Neuronal stem cell (in vitro differentiated cells): Measurements from ENCODE around the gene CYB561D1.

Source experiments
- DNase-seq: peaks from one replicate; pipeline ENCODE4 v3.0.0-alpha.2; 2013; ENCODE audit warnings: low spot score
- H2AFZ ChIP-seq: one replicate; pipeline ENCODE4 v1.6.1; 2013; ENCODE audit warnings: mild to moderate bottlenecking, low read length, inconsistent platforms
- H2AK5ac ChIP-seq: 2 replicates; pipeline ENCODE4 v1.6.1; 2013; ENCODE audit warnings: low read depth, mild to moderate bottlenecking, inconsistent platforms, low read length, moderate library complexity, mixed read lengths
- H2BK120ac ChIP-seq: 2 replicates; pipeline ENCODE4 v1.6.1; 2013; ENCODE audit warnings: low read depth, mild to moderate bottlenecking, inconsistent platforms, low read length, moderate library complexity, mixed read lengths
- H2BK12ac ChIP-seq: one replicate; pipeline ENCODE4 v1.6.1; 2013; ENCODE audit warnings: low read length, inconsistent platforms
- H2BK15ac ChIP-seq: 2 replicates; pipeline ENCODE4 v1.6.1; 2013; ENCODE audit warnings: mild to moderate bottlenecking, low read length, inconsistent platforms, mixed read lengths
- H2BK5ac ChIP-seq: one replicate; pipeline ENCODE4 v1.6.1; 2013; ENCODE audit warnings: inconsistent platforms, mild to moderate bottlenecking, low read length, moderate library complexity
- H3K14ac ChIP-seq: one replicate; pipeline ENCODE4 v1.6.1; 2013; ENCODE audit warnings: low read length, inconsistent platforms
- H3K18ac ChIP-seq: 2 replicates; pipeline ENCODE4 v1.6.1; 2013; ENCODE audit warnings: low read length, inconsistent platforms
- H3K23ac ChIP-seq: 2 replicates; pipeline ENCODE4 v1.6.1; 2013; ENCODE audit warnings: low read depth, mild to moderate bottlenecking, mixed read lengths, low read length, inconsistent platforms; ENCODE audit not compliant: poor library complexity
- H3K27ac ChIP-seq: replicated peaks from 3 replicates; pipeline ENCODE4 v1.5.1; 2013; ENCODE audit warnings: low read length, inconsistent platforms
- H3K27me3 ChIP-seq, 3 experiments: 2 replicates each; pipeline ENCODE4 v1.6.1; 2013; ENCODE audit warnings: low read length in 3 of 3, mild to moderate bottlenecking in 2 of 3, inconsistent platforms in 1 of 3, low read depth in 1 of 3, mixed read lengths in 1 of 3, moderate library complexity in 1 of 3; ENCODE audit not compliant: control insufficient read depth in 3 of 3, insufficient read depth in 3 of 3
- H3K36me3 ChIP-seq, 2 donors: replicated peaks in 1 of 2; 2 replicates each; pipeline ENCODE4 v1.6.1; 2013; ENCODE audit warnings: low read length in 2 of 2; ENCODE audit not compliant: control insufficient read depth in 2 of 2, insufficient read depth in 2 of 2
- H3K4ac ChIP-seq: 2 replicates; pipeline ENCODE4 v1.6.1; 2013; ENCODE audit warnings: inconsistent platforms, mild to moderate bottlenecking, low read length, moderate library complexity
- H3K4me1 ChIP-seq, 2 donors: 1 replicate in 1 of 2; 2 replicates in 1 of 2; pipeline ENCODE4 v1.6.1; 2013; ENCODE audit warnings: low read length in 2 of 2, low read depth in 1 of 2; ENCODE audit not compliant: control insufficient read depth in 2 of 2, insufficient read depth in 1 of 2
- H3K4me2 ChIP-seq: one replicate; pipeline ENCODE4 v1.6.1; 2013; ENCODE audit warnings: mild to moderate bottlenecking, low read length, inconsistent platforms; ENCODE audit not compliant: insufficient read depth, poor library complexity, severe bottlenecking
- H3K4me3 ChIP-seq, 2 donors: 2 replicates each; pipeline ENCODE4 v1.5.1; 2013; ENCODE audit warnings: low read length in 2 of 2, mild to moderate bottlenecking in 2 of 2, inconsistent platforms in 1 of 2, moderate library complexity in 1 of 2
- H3K79me1 ChIP-seq: one replicate; pipeline ENCODE4 v1.6.1; 2013; ENCODE audit warnings: low read depth, mild to moderate bottlenecking, inconsistent platforms, low read length, moderate library complexity
- H3K9ac ChIP-seq: one replicate; pipeline ENCODE4 v1.6.1; 2013; ENCODE audit warnings: mild to moderate bottlenecking, low read depth, low read length, inconsistent platforms; ENCODE audit not compliant: poor library complexity
- H3K9me3 ChIP-seq, 2 donors: replicated peaks in 1 of 2; 2 replicates each; pipeline versions ENCODE3 to v1.6.1; 2013; ENCODE audit warnings: low read length in 2 of 2, mild to moderate bottlenecking in 2 of 2, inconsistent platforms in 1 of 2, low read depth in 1 of 2, mixed read lengths in 1 of 2, moderate library complexity in 1 of 2; ENCODE audit not compliant: control insufficient read depth in 2 of 2, insufficient read depth in 1 of 2
- H4K8ac ChIP-seq: one replicate; pipeline ENCODE4 v1.6.1; 2013; ENCODE audit warnings: low read depth, mild to moderate bottlenecking, inconsistent platforms, low read length, moderate library complexity
- H4K91ac ChIP-seq: one replicate; pipeline ENCODE4 v1.6.1; 2013; ENCODE audit warnings: low read length, low read depth, mild to moderate bottlenecking, inconsistent platforms; ENCODE audit not compliant: poor library complexity
- WGBS, 2 donors: extraction: QIAGEN DNeasy Blood & Tissue Kit; methylation state at CpG; one replicate each; pipeline ENCODE4 v1.1.7; 2013; ENCODE audit warnings: missing lambda C conversion rate in 2 of 2, mixed read lengths in 1 of 2; ENCODE audit not compliant: insufficient read length in 2 of 2, insufficient replicate concordance in 1 of 2; ENCODE audit errors: extremely low coverage in 2 of 2; 5-methylcytosine and 5-hydroxymethylcytosine counted together

Gene CYB561D1

GRCh38 chr1:109508873-109509175 lies 14.9 kb downstream of the CYB561D1 start:
- Histone ChIP-seq H2AFZ (peak overlapping the region; percentile 90), H2BK12ac (no peak overlapping the region), H3K9me3 (no peaks in the 10 kb centered on the region), H2BK15ac (peak overlapping the region; percentile 39), H3K79me1 (no peaks in the 10 kb centered on the region), H3K14ac (no peak overlapping the region), H3K36me3 (no peaks in the 10 kb centered on the region), H3K4me1 (peaks cover 7 to 9% of the 10 kb centered on the region in 2 donors), H3K18ac (peak overlapping the region; percentile 45), H2AK5ac (peak overlapping the region; percentile 85), H3K4me2 (peak overlapping the region; percentile 70), H3K4ac (no peak overlapping the region), H3K9ac (peak overlapping the region; percentile 94), H4K91ac (no peak overlapping the region), H2BK120ac (no peak overlapping the region), H3K23ac (peak overlapping the region; percentile 92), H2BK5ac (no peak overlapping the region), H3K4me3 (peak overlapping the region; percentile 56 to 95), H4K8ac (no peak overlapping the region), H3K27ac (no peak overlapping the region), H3K27me3 (peaks cover 0 to 15% (median 8%) of the 10 kb centered on the region in 3 experiments)
- DNase-seq: no peak
- no CpG with 5 or more reads among the region's 7 CpGs for WGBS, 2 donors

DNA sequence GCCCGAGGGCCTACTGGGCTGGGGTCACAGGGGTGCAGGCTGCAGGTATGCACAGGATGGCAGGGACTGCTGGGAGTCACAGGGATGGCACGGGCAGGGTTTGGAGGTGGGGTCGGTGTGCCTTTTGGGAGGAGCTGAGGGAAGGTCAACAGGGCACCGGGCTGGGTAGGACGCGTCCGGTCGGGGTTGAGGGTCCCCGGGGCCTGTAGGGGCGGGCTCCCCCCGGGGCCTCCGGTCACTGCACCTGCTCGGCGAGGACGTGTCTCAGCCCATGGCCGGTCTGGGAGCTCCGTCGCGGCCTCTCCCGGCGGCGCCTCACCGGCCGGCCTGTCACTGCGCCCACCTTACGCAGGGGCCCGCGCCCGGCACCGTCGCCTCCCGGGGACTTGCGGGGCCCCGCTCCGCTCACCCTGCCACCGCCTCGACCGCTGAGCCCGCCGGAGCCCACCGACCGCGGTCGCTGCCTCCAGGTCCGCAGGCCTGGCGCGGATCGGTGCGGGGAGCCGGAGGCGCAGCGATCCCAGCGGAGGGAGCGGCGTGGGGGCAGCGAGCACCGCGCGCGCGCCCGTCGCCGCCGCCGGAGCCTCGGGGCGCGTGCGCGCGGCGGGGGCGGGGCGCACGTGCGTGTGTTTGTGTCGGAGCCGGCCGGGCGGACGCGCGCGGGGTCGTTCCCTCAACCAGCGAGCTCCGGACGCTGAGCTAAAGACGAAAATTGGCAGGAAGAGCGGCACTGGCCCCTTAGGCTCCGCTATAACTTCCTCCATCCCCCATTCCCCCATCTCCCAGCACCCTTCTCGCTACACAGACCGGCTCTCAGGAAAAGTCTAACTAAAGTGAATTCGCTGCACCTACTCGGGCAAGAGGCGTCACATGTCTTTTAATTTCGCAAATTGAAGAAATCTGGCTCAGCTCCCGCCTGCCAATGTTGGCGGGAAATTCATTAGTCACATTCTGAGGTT lies 15.6 kb downstream of the CYB561D1 start, which contains the start of gene AMIGO1:
Gene AMIGO1 (minus strand): TSS at position 552 of the 959 bp plus-strand sequence. CDS start 815 bp downstream, outside the sequence.
- peak; percentile 65 for DNase-seq
- Histone ChIP-seq H3K14ac (no peak within 1 kb of the TSS), H3K4me3 (peak within 1 kb of the TSS; percentile 56 to 95), H3K4me1 (peaks cover 7 to 9% of the 10 kb centered on the region in 2 donors), H2BK5ac (no peak within 1 kb of the TSS), H2AFZ (peak within 1 kb of the TSS; percentile 90), H3K9ac (peak within 1 kb of the TSS; percentile 94), H4K8ac (no peak within 1 kb of the TSS), H2BK12ac (peak within 1 kb of the TSS; percentile 46), H3K79me1 (no peaks in the 10 kb centered on the region), H2BK120ac (no peak within 1 kb of the TSS), H4K91ac (no peak within 1 kb of the TSS), H3K9me3 (no peaks in the 10 kb centered on the region), H3K27ac (no peak within 1 kb of the TSS), H3K36me3 (no peaks in the 10 kb centered on the region), H2AK5ac (peak within 1 kb of the TSS; percentile 85), H3K23ac (peak within 1 kb of the TSS; percentile 92), H3K4ac (no peak within 1 kb of the TSS), H3K4me2 (peak within 1 kb of the TSS; percentile 70), H3K18ac (peak within 1 kb of the TSS; percentile 87), H3K27me3 (peaks cover 0 to 15% (median 8%) of the 10 kb centered on the region in 3 experiments), H2BK15ac (peak within 1 kb of the TSS; percentile 39)
- WGBS, 2 donors: no CpG with 5 or more reads among the region's 100 CpGs

GRCh38 chr1:109513110-109513710 lies 19.3 kb downstream of the CYB561D1 start:
- WGBS, 2 donors: no CpG with 5 or more reads among the region's 2 CpGs
- H2BK12ac ChIP-seq: no peak overlapping the region

DNA sequence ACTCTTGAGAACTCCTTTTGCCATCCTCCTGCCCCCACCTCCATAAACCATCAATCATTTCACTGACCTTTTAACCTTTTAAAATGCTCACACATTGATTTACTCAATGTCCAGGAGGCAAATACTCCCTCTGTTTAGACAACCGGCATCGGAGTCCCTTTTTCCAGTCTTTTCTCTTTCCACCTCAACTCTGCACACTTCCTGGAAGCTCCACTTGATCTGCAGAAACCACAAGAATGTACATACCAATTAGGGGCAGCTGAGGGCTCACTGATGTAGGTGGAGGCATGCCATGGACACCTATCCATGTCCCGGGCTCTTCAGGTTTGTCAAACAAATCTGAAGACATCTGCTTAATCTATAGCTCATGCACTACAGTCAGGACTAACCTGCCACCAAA lies 21.0 kb downstream of the CYB561D1 start:
- Histone ChIP-seq H2BK12ac (no peak overlapping the region), H3K14ac (no peak overlapping the region), H3K18ac (no peak overlapping the region), H3K27ac (no peak overlapping the region), H2AK5ac (no peak overlapping the region), H3K36me3 (no peaks in the 10 kb centered on the region), H3K4me1 (peaks cover 6% of the 10 kb centered on the region in 2 donors), H3K27me3 (peaks cover 0 to 36% (median 9%) of the 10 kb centered on the region in 3 experiments), H3K4me3 (no peak overlapping the region), H3K9me3 (no peaks in the 10 kb centered on the region), H3K9ac (no peak overlapping the region), H4K91ac (no peak overlapping the region), H3K23ac (no peak overlapping the region), H2BK15ac (no peak overlapping the region), H2BK5ac (no peak overlapping the region), H2BK120ac (no peak overlapping the region), H3K79me1 (no peaks in the 10 kb centered on the region), H3K4me2 (no peak overlapping the region), H4K8ac (no peak overlapping the region), H2AFZ (no peak overlapping the region), H3K4ac (no peak overlapping the region)
- no peak for DNase-seq
- WGBS, 2 donors: no CpG with 5 or more reads among the region's 3 CpGs

More at GRCh38 chr1:109513110-109513710, 19.3 kb downstream of the CYB561D1 start:
- Histone ChIP-seq H2BK15ac (no peak overlapping the region), H4K91ac (no peak overlapping the region), H3K4me1 (peaks cover 7 to 9% of the 10 kb centered on the region in 2 donors), H2BK5ac (no peak overlapping the region), H3K4me2 (no peak overlapping the region), H3K27me3 (peaks cover 0 to 32% (median 11%) of the 10 kb centered on the region in 3 experiments), H3K9ac (no peak overlapping the region), H3K23ac (no peak overlapping the region), H4K8ac (no peak overlapping the region), H3K27ac (no peak overlapping the region), H3K18ac (no peak overlapping the region), H2BK120ac (no peak overlapping the region), H3K79me1 (no peaks in the 10 kb centered on the region), H2AFZ (no peak overlapping the region), H3K4me3 (no peak overlapping the region), H3K36me3 (no peaks in the 10 kb centered on the region), H2AK5ac (no peak overlapping the region), H3K4ac (no peak overlapping the region), H3K9me3 (no peaks in the 10 kb centered on the region), H3K14ac (no peak overlapping the region)
- DNase-seq: no peak
